Activated CD8-positive, alpha-beta T cell treated with anti-CD3 and anti-CD28 coated beads, Interleukin-2, amount 10 ng/mL, durations not matched to agents 7 days and 5 days (primary cell): Measurements from ENCODE around the gene OR2T33. TPM values are rescaled to one million over a fixed set of nuclear protein-coding genes. Genes with fewer than 3 reads are reported as not detected.
"Not testable (repeated sequence)": the region's sequence is repeated elsewhere in the genome, so short reads cannot be mapped to it uniquely, and the experiment has no call there.

Experiments
- ATAC-seq: fragments of 150-1000 bp; cut with Tn5 transposase; one replicate; pipeline ENCODE4 v1.10.0; 2021; ENCODE audit warnings: moderate library complexity
- CTCF ChIA-PET: fragments of 350-600 bp; sonication (Branson Sonifier 250); formaldehyde crosslinking; loops from one replicate; lab custom pipeline; 2021; ENCODE audit warnings: antibody characterized with exemption; lab: Charles Lee
- POLR2A ChIA-PET: fragments of 350-600 bp; sonication (Branson Sonifier 250); formaldehyde crosslinking; loops from one replicate; lab custom pipeline; 2021; ENCODE audit warnings: antibody characterized with exemption; lab: Charles Lee
- DNase-seq: peaks from one replicate; pipeline ENCODE4 v3.0.0-alpha.2; 2020
- H3K27ac Mint-ChIP-seq: one replicate; pipeline ENCODE4 v1.8.0; 2021; ENCODE audit warnings: mild to moderate bottlenecking, mixed read lengths
- H3K27me3 Mint-ChIP-seq: one replicate; pipeline ENCODE4 v1.8.0; 2021; ENCODE audit warnings: low read depth, mixed read lengths
- H3K36me3 Mint-ChIP-seq: one replicate; pipeline ENCODE4 v1.8.0; 2021; ENCODE audit warnings: low read depth, mixed read lengths
- H3K4me1 Mint-ChIP-seq: one replicate; pipeline ENCODE4 v1.8.0; 2021; ENCODE audit warnings: low read depth, mixed read lengths
- H3K4me3 Mint-ChIP-seq: one replicate; pipeline ENCODE4 v1.8.0; 2021; ENCODE audit warnings: mild to moderate bottlenecking, mixed read lengths
- H3K9me3 Mint-ChIP-seq: one replicate; pipeline ENCODE4 v1.8.0; 2022; ENCODE audit warnings: mixed read lengths; ENCODE audit not compliant: insufficient read depth
- total RNA-seq, 2 experiments: library from RNA; stranded (reverse); gene quantifications; one replicate each; pipeline ENCODE4 v1.2.3, GENCODE V29; 2021

OR2T33 gene
- total RNA-seq, result not detected

GRCh38 chr1:248277876-248278275, at the start of gene OR2T33:
Gene OR2T33 (minus strand): TSS chr1:248277976. CDS start chr1:248273814, 4,162 bp downstream.
- no peak within 1 kb of the TSS for H3K27ac Mint-ChIP-seq
- H3K9me3 Mint-ChIP-seq, result no peaks in the 10 kb centered on the region
- CTCF ChIA-PET, result no interaction called here
- H3K36me3 Mint-ChIP-seq, result no peaks in the 10 kb centered on the region
- H3K4me3 Mint-ChIP-seq, result no peak within 1 kb of the TSS
- ATAC-seq, result no peak
- DNase-seq, result no peak
- no peaks in the 10 kb centered on the region for H3K4me1 Mint-ChIP-seq
- POLR2A ChIA-PET, result no interaction called here
- H3K27me3 Mint-ChIP-seq, result no peaks in the 10 kb centered on the region

- ChIA-PET CTCF (no interaction called here), POLR2A (no interaction called here)
- Mint-ChIP-seq H3K9me3 (no peaks in the 10 kb centered on the region), H3K4me3 (no peak within 1 kb of the TSS), H3K36me3 (no peaks in the 10 kb centered on the region), H3K27ac (no peak within 1 kb of the TSS), H3K27me3 (no peaks in the 10 kb centered on the region), H3K4me1 (no peaks in the 10 kb centered on the region)
- DNase-seq (no peak), ATAC-seq (no peak)
Observed at GRCh38 chr1:248324468-248324867, 46.7 kb upstream of the OR2T33 start, which contains the start of gene OR2M7. Gene OR2M7 (minus strand): TSS chr1:248324568. CDS start chr1:248324568, 0 bp downstream.

GRCh38 chr1:248316796-248317195, 39.0 kb upstream of the OR2T33 start:
- ChIA-PET CTCF (no interaction called here), POLR2A (no interaction called here)
- Mint-ChIP-seq H3K36me3 (no peaks in the 10 kb centered on the region), H3K27me3 (no peaks in the 10 kb centered on the region), H3K9me3 (peaks cover 4% of the 10 kb centered on the region), H3K27ac (no peak overlapping the region), H3K4me3 (no peak overlapping the region), H3K4me1 (no peaks in the 10 kb centered on the region)
- no peak for ATAC-seq
- DNase-seq, result no peak

- H3K4me1 Mint-ChIP-seq, ATAC-seq, H3K27ac Mint-ChIP-seq, CTCF ChIA-PET, H3K27me3 Mint-ChIP-seq, POLR2A ChIA-PET, H3K4me3 Mint-ChIP-seq, H3K9me3 Mint-ChIP-seq, H3K36me3 Mint-ChIP-seq, DNase-seq: not testable (repeated sequence)
Observed at GRCh38 chr1:248306740-248307139, 29.0 kb upstream of the OR2T33 start.

GRCh38 chr1:248306103-248306502, 28.3 kb upstream of the OR2T33 start:
- no peak for DNase-seq
- H3K9me3 Mint-ChIP-seq, result no peaks in the 10 kb centered on the region
- H3K36me3 Mint-ChIP-seq, result no peaks in the 10 kb centered on the region
- H3K4me1 Mint-ChIP-seq, result no peaks in the 10 kb centered on the region
- H3K4me3 Mint-ChIP-seq, result no peak overlapping the region
- CTCF ChIA-PET, result no interaction called here
- no peak for ATAC-seq
- POLR2A ChIA-PET, result no interaction called here
- H3K27ac Mint-ChIP-seq, result no peak overlapping the region
- H3K27me3 Mint-ChIP-seq, result no peaks in the 10 kb centered on the region

- CTCF ChIA-PET, H3K36me3 Mint-ChIP-seq, H3K4me3 Mint-ChIP-seq, DNase-seq, POLR2A ChIA-PET, H3K27me3 Mint-ChIP-seq, H3K27ac Mint-ChIP-seq, H3K4me1 Mint-ChIP-seq, ATAC-seq, H3K9me3 Mint-ChIP-seq: not testable (repeated sequence)
Observed at GRCh38 chr1:248305672-248306071, 27.9 kb upstream of the OR2T33 start.

- H3K4me1 Mint-ChIP-seq, result no peaks in the 10 kb centered on the region
- no peaks in the 10 kb centered on the region for H3K36me3 Mint-ChIP-seq
- no peak for ATAC-seq
- ChIA-PET POLR2A (no interaction called here), CTCF (no interaction called here)
- DNase-seq, result no peak
- no peak within 1 kb of the TSS for H3K4me3 Mint-ChIP-seq
- no peak within 1 kb of the TSS for H3K27ac Mint-ChIP-seq
- H3K9me3 Mint-ChIP-seq, result no peaks in the 10 kb centered on the region
- H3K27me3 Mint-ChIP-seq, result no peaks in the 10 kb centered on the region
Observed at GRCh38 chr1:248303324-248303723, 25.5 kb upstream of the OR2T33 start, which contains the start of gene OR2T12. Gene OR2T12 (minus strand): TSS chr1:248303424. CDS start chr1:248295578, 7,846 bp downstream.

GRCh38 chr1:248288391-248288790, 10.6 kb upstream of the OR2T33 start:
- H3K4me1 Mint-ChIP-seq, result no peaks in the 10 kb centered on the region
- H3K4me3 Mint-ChIP-seq, result no peak overlapping the region
- H3K27ac Mint-ChIP-seq, result no peak overlapping the region
- DNase-seq (no peak), ATAC-seq (no peak)
- H3K36me3 Mint-ChIP-seq, result no peaks in the 10 kb centered on the region
- ChIA-PET POLR2A (no interaction called here), CTCF (no interaction called here)
- H3K9me3 Mint-ChIP-seq, result no peaks in the 10 kb centered on the region
- H3K27me3 Mint-ChIP-seq, result no peaks in the 10 kb centered on the region

GRCh38 chr1:248273225-248273624, 4.6 kb downstream of the OR2T33 start:
- H3K27ac Mint-ChIP-seq, H3K9me3 Mint-ChIP-seq, CTCF ChIA-PET, POLR2A ChIA-PET, H3K4me3 Mint-ChIP-seq, H3K27me3 Mint-ChIP-seq, H3K4me1 Mint-ChIP-seq, DNase-seq, H3K36me3 Mint-ChIP-seq, ATAC-seq: not testable (repeated sequence)

- ChIA-PET POLR2A (no interaction called here), CTCF (no interaction called here)
- no peaks in the 10 kb centered on the region for H3K9me3 Mint-ChIP-seq
- no peaks in the 10 kb centered on the region for H3K27me3 Mint-ChIP-seq
- no peak overlapping the region for H3K27ac Mint-ChIP-seq
- no peaks in the 10 kb centered on the region for H3K36me3 Mint-ChIP-seq
- ATAC-seq (no peak), DNase-seq (no peak)
- H3K4me3 Mint-ChIP-seq, result no peak overlapping the region
- H3K4me1 Mint-ChIP-seq, result no peaks in the 10 kb centered on the region
Observed at GRCh38 chr1:248268178-248268577, 9.6 kb downstream of the OR2T33 start.

GRCh38 chr1:248259309-248259708, 18.5 kb downstream of the OR2T33 start:
- H3K4me3 Mint-ChIP-seq, POLR2A ChIA-PET, H3K4me1 Mint-ChIP-seq, H3K36me3 Mint-ChIP-seq, H3K27me3 Mint-ChIP-seq, DNase-seq, H3K9me3 Mint-ChIP-seq, ATAC-seq, H3K27ac Mint-ChIP-seq, CTCF ChIA-PET: not testable (repeated sequence)

GRCh38 chr1:248243204-248243603, 34.6 kb downstream of the OR2T33 start:
- H3K4me3 Mint-ChIP-seq, result no peak overlapping the region
- H3K27me3 Mint-ChIP-seq, result peaks cover 4% of the 10 kb centered on the region
- POLR2A ChIA-PET, result no interaction called here
- no peaks in the 10 kb centered on the region for H3K36me3 Mint-ChIP-seq
- CTCF ChIA-PET, result interaction anchor here (0.7 to 2.0 kb wide), 12 partner anchors 9 to 563 kb away, joined by 3 to 10 read pairs (median 3); no protein-coding TSS in a partner anchor
- H3K27ac Mint-ChIP-seq, result no peak overlapping the region
- peak; percentile 49 for DNase-seq
- no peaks in the 10 kb centered on the region for H3K9me3 Mint-ChIP-seq
- ATAC-seq, result peak; percentile 64
- peaks cover 2% of the 10 kb centered on the region for H3K4me1 Mint-ChIP-seq

- no peaks in the 10 kb centered on the region for H3K9me3 Mint-ChIP-seq
- H3K36me3 Mint-ChIP-seq, result no peaks in the 10 kb centered on the region
- peaks cover 4% of the 10 kb centered on the region for H3K27me3 Mint-ChIP-seq
- no peak overlapping the region for H3K4me3 Mint-ChIP-seq
- CTCF ChIA-PET, result no interaction called here
- H3K4me1 Mint-ChIP-seq, result peaks cover 2% of the 10 kb centered on the region
- H3K27ac Mint-ChIP-seq, result no peak overlapping the region
- DNase-seq (no peak), ATAC-seq (no peak)
- POLR2A ChIA-PET, result no interaction called here
Observed at GRCh38 chr1:248239478-248239877, 38.3 kb downstream of the OR2T33 start.
